ENCODE data around the gene MFSD6. TPM values are rescaled to one million over a fixed set of nuclear protein-coding genes. Genes with fewer than 3 reads are reported as not detected.
A peak's percentile ranks its signal among the peaks of the same experiment; 100 is the strongest.

Gene MFSD6
- total RNA-seq, 1 donor from 2014 or later: 1.5 TPM

DNA sequence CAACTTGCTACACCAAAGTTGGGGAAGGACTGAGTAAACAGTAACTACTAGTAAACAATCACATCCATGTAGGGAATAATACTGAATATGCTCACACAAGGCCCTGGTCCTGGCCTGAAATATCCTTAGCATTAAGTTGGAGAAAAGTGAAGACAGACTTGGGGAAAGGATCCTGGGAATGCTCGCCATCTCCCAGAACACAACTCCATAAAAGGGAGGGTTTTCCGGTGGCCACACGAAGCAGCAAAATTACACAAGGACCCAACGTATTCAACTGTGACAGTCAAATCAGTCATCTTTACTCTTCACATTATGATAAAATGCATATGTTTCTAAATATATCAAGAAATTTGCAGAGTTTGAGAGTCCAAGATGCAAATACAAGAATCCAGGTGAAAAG lies 119.1 kb downstream of the MFSD6 start:
- H3K36me3 Mint-ChIP-seq (ENCODE audit: low read depth): no peaks in the 10 kb centered on the region
- no peaks in the 10 kb centered on the region for H3K27me3 Mint-ChIP-seq (ENCODE audit: low read depth)
- no peak overlapping the region for H3K27ac Mint-ChIP-seq (ENCODE audit: unreplicated experiment)
- H3K9me3 Mint-ChIP-seq: no peaks in the 10 kb centered on the region
- H3K4me1 Mint-ChIP-seq: peaks cover 28% of the 10 kb centered on the region
- no peak for DNase-seq (ENCODE audit: low read depth, low spot score)
- TF ChIP-seq, protein P1, sequence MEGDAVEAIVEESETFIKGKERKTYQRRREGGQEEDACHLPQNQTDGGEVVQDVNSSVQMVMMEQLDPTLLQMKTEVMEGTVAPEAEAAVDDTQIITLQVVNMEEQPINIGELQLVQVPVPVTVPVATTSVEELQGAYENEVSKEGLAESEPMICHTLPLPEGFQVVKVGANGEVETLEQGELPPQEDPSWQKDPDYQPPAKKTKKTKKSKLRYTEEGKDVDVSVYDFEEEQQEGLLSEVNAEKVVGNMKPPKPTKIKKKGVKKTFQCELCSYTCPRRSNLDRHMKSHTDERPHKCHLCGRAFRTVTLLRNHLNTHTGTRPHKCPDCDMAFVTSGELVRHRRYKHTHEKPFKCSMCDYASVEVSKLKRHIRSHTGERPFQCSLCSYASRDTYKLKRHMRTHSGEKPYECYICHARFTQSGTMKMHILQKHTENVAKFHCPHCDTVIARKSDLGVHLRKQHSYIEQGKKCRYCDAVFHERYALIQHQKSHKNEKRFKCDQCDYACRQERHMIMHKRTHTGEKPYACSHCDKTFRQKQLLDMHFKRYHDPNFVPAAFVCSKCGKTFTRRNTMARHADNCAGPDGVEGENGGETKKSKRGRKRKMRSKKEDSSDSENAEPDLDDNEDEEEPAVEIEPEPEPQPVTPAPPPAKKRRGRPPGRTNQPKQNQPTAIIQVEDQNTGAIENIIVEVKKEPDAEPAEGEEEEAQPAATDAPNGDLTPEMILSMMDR (conservative IDR thresholded peaks at IDR 0.05): no peak
- no peak overlapping the region for H3K4me3 Mint-ChIP-seq

DNA sequence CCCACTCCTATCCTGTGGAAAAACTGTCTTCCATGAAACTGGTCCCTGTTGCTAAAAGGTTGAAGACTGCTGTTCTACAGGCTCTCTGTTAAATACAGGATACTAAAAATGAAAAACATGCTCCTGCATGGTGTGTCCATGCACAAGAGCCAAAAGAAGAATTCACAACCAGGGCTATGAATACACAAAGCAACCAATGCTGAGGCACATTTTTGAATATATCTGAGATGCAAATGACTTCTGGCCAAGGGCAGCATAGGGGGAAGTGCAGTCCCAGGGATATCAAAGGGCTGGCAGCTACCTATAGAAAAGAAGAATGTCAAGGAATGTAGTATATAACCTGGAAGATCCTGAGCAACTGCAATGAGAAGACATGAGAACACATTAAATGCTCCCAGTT lies 119.8 kb downstream of the MFSD6 start:
- TF ChIP-seq, protein P1 (conservative IDR thresholded peaks at IDR 0.05): no peak
- Mint-ChIP-seq H3K9me3 (no peaks in the 10 kb centered on the region), H3K4me3 (no peak overlapping the region), H3K4me1 (peaks cover 28% of the 10 kb centered on the region), H3K27me3 (ENCODE audit: low read depth) (no peaks in the 10 kb centered on the region), H3K27ac (ENCODE audit: unreplicated experiment) (no peak overlapping the region), H3K36me3 (ENCODE audit: low read depth) (no peaks in the 10 kb centered on the region)
- DNase-seq (ENCODE audit: low read depth, low spot score): no peak

DNA sequence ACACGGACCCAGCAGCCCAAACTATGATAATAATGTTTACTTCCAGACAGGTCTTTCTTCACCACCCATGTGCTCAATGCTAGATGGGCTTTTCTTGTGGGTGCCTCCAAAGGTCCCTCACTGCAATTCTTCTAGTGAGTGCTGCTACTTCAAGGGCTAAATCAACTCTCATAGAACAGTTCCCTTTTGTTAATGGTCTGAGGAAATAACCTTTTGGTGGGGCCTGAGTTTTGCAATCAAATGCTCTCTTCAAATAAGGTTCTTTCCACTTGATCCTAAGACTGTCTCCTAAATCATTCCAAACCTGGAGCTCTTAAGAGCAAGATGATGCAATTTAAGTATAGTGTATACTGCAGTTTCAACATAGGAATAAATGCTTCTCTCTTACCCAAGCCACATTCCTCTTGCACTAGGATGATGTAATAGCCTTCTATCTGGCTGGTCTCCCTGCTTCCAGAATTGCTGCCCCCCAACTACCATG lies 120.4 kb downstream of the MFSD6 start:
- DNase-seq (ENCODE audit: low read depth, low spot score): no peak
- Mint-ChIP-seq H3K27ac (ENCODE audit: unreplicated experiment) (no peak overlapping the region), H3K27me3 (ENCODE audit: low read depth) (no peaks in the 10 kb centered on the region), H3K4me3 (peak overlapping the region; percentile 50), H3K36me3 (ENCODE audit: low read depth) (no peaks in the 10 kb centered on the region), H3K4me1 (peaks cover 32% of the 10 kb centered on the region), H3K9me3 (no peaks in the 10 kb centered on the region)
- TF ChIP-seq, protein P1 (conservative IDR thresholded peaks at IDR 0.05): no peak

DNA sequence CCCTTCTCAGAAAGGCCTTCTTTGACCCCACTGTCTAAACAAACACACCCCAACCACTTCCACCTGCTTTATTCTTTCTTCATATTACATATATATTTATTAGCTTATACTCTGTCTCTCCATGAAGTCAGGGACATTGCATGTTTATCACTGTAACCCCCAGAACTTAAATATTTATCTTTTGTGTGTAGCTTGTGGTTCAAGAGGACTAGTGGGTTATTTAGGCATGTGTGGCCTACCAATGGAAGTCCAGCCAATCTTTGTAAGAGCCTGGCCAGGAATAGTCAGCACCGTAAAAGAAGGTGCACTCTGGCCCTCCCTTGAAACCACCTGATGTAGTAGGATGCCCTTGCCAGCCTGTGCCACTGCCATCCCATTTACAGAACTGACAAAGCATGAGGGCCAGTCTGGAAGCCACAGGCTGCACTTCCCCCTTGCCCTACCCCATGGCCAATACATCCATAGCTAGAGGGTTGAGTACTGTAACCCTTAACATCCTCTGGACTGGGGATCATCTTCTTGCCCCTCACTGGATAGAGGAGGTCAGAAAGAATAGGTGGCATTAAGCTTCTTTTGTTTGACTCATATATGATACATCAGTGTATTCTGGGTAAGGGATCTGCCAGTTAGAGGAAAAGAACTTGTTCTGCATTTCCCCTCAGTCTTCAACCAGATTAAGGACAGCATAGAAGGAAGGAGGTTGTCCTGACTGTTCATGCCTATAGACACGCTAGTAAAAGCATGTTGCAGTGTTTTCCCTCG lies 121.5 kb downstream of the MFSD6 start:
- H3K27ac Mint-ChIP-seq (ENCODE audit: unreplicated experiment): peak overlapping the region; percentile 86
- H3K4me3 Mint-ChIP-seq: no peak overlapping the region
- no peaks in the 10 kb centered on the region for H3K27me3 Mint-ChIP-seq (ENCODE audit: low read depth)
- no peaks in the 10 kb centered on the region for H3K9me3 Mint-ChIP-seq
- peaks cover 39% of the 10 kb centered on the region for H3K4me1 Mint-ChIP-seq
- TF ChIP-seq, protein P1 (conservative IDR thresholded peaks at IDR 0.05): no peak
- DNase-seq (ENCODE audit: low read depth, low spot score): no peak
- H3K36me3 Mint-ChIP-seq (ENCODE audit: low read depth): no peaks in the 10 kb centered on the region

DNA sequence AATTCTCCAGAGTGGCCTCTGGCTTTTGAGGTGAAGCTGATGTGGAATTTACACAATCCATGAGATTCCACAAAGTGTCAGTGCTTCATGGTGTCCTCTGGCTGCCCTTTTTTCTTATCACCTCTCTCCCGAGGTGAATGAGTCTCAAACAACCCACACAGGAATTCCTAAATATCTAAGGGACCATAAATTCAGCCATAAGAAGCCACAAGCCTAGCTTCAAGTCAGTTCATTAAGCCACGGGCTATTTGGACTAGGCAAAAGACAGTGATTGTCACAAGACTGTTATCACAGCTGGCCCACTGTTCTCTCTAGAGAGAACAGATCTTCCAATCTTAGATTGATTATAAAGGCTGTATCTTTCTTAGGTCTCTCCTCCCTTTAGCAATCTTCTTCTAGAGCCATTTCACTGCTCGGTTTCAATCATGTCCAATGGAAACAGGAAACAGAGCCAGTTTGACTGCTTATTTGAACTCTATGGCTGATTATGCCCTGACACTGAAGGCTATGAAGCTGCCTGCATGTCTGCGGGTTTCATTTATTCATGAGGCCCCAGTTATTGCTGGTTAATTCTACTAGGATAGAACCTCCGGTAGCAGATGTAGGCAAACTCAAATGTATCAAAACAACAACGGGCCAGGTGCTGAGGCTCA lies 122.2 kb downstream of the MFSD6 start:
- Mint-ChIP-seq H3K27me3 (ENCODE audit: low read depth) (no peaks in the 10 kb centered on the region), H3K27ac (ENCODE audit: unreplicated experiment) (no peak overlapping the region), H3K9me3 (no peaks in the 10 kb centered on the region), H3K4me3 (no peak overlapping the region), H3K36me3 (ENCODE audit: low read depth) (no peaks in the 10 kb centered on the region), H3K4me1 (peaks cover 39% of the 10 kb centered on the region)
- TF ChIP-seq, protein P1 (conservative IDR thresholded peaks at IDR 0.05): no peak
- no peak for DNase-seq (ENCODE audit: low read depth, low spot score)
